ENCODE data around the gene MUC4. TPM values are rescaled to one million over a fixed set of nuclear protein-coding genes. Genes with fewer than 3 reads are reported as not detected.
"Not testable (repeated sequence)": the region's sequence is repeated elsewhere in the genome, so short reads cannot be mapped to it uniquely, and the experiment has no call there.

The MUC4 gene
- total RNA-seq, 2 experiments from 2014 or later: 0.08 to 0.15 TPM

DNA sequence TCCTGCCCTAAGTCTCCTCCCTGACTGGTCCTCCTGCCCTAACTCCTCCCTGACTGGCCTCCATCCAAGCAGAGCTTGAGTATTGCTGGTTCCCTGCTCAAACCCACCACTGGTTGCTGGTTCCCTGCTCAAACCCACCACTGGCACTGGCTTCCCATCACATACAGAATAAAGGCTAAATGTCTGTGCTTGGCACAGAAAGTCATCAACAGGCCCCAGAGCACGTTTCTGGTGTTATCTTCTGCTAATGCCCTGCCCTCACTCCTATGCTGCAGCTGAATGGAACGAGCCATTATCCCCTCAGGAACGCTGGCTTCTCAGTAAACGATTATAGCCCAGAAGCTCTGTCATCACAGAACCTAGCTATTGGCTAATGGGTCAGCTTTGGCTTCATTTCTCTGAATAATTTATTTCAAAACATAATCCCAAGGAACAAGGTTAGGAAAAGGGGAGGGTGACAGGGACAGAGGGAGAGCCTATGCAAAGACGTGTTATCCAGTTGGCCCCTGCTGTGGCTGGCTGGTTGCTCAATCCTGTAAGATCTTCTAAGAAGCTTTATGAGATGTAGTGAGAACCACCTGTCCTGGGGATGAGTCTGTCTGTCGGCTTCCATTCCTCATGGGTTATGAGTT is 97.2 kb downstream of the MUC4 start:
- CTCF ChIA-PET: interaction anchor here (0.6 to 1.7 kb wide), 3 partner anchors 135 to 1205 kb away, joined by 3 to 5 read pairs (median 4); no protein-coding TSS in a partner anchor
- H3K4me3 Mint-ChIP-seq: no peak overlapping the region
- peaks cover 7% of the 10 kb centered on the region for H3K9me3 Mint-ChIP-seq
- H3K36me3 Mint-ChIP-seq (ENCODE audit: low read depth): peaks cover 10% of the 10 kb centered on the region
- POLR2A ChIA-PET: no interaction called here
- H3K27me3 Mint-ChIP-seq: no peaks in the 10 kb centered on the region
- H3K4me1 Mint-ChIP-seq: peaks cover 4% of the 10 kb centered on the region
- no peak overlapping the region for H3K27ac Mint-ChIP-seq
- no peak for DNase-seq

DNA sequence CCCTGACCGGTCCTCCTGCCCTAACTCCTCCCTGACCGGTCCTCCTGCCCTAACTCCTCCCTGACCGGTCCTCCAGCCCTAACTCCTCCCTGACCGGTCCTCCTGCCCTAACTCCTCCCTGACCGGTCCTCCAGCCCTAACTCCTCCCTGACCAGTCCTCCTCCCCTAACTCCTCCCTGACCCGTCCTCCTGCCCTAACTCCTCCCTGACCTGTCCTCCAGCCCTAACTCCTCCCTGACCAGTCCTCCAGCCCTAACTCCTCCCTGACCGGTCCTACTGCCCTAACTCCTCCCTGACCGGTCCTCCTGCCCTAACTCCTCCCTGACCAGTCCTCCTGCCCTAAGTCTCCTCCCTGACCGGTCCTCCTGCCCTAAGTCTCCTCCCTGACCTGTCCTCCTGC is 98.6 kb downstream of the MUC4 start:
- H3K4me3 Mint-ChIP-seq; H3K36me3 Mint-ChIP-seq (ENCODE audit: low read depth); CTCF ChIA-PET; H3K9me3 Mint-ChIP-seq; H3K27me3 Mint-ChIP-seq; H3K27ac Mint-ChIP-seq; DNase-seq; H3K4me1 Mint-ChIP-seq; POLR2A ChIA-PET: not testable (repeated sequence)

DNA sequence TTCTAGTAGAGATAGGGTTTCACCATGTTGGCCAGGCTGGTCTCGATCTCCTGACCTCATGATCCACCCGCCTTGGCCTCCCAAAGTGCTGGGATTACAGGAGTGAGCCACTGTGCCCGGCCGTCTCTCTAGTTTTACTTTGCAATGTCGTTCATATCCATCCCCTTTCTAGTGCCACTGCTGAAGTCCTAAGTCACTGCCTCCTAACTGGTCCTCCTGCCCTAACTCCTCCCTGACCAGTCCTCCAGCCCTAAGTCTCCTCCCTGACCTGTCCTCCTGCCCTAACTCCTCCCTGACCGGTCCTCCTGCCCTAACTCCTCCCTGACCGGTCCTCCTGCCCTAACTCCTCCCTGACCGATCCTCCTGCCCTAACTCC is 99.2 kb downstream of the MUC4 start:
- CTCF ChIA-PET; H3K27me3 Mint-ChIP-seq; H3K27ac Mint-ChIP-seq; H3K36me3 Mint-ChIP-seq (ENCODE audit: low read depth); H3K4me1 Mint-ChIP-seq; DNase-seq; H3K9me3 Mint-ChIP-seq; H3K4me3 Mint-ChIP-seq; POLR2A ChIA-PET: not testable (repeated sequence)

DNA sequence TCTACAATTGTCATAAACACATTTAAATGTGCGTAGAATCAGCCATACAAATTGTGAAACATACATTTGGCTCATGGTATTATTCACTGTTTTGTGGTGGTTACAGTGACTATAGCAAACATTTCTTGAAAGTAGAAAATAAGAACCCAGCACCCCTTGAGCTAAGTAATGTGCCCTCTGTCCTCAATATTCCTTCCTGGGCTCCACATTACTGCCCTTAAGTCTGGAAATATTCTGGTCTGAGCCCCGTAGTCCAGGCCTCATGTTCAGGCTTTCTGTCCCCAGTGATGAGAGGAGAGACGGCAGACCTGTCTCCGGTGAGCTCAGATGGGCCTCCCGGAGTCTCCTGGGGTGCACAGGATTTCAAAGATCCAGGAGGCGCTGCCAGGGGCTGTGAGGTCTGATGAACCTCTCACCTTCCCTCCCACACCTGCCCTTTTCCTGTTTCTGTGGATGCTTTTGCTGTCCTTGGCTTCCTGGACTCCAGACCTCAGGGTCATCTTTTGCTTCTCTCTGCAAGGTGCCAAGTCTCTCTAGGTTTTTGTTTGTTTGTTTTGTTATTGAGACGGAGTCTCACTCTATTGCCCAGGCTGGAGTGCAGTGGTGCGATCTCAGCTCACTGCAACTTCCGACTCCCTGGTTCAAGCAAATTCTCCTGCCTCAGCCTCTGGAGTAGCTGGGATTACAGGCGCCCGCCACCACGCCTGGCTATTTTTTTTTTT is 99.8 kb downstream of the MUC4 start:
- Mint-ChIP-seq H3K9me3 (peaks cover 7% of the 10 kb centered on the region), H3K4me1 (peaks cover 4% of the 10 kb centered on the region), H3K36me3 (ENCODE audit: low read depth) (peaks cover 10% of the 10 kb centered on the region), H3K27ac (no peak overlapping the region), H3K27me3 (no peaks in the 10 kb centered on the region), H3K4me3 (no peak overlapping the region)
- ChIA-PET POLR2A (no interaction called here), CTCF (no interaction called here)
- DNase-seq: no peak

DNA sequence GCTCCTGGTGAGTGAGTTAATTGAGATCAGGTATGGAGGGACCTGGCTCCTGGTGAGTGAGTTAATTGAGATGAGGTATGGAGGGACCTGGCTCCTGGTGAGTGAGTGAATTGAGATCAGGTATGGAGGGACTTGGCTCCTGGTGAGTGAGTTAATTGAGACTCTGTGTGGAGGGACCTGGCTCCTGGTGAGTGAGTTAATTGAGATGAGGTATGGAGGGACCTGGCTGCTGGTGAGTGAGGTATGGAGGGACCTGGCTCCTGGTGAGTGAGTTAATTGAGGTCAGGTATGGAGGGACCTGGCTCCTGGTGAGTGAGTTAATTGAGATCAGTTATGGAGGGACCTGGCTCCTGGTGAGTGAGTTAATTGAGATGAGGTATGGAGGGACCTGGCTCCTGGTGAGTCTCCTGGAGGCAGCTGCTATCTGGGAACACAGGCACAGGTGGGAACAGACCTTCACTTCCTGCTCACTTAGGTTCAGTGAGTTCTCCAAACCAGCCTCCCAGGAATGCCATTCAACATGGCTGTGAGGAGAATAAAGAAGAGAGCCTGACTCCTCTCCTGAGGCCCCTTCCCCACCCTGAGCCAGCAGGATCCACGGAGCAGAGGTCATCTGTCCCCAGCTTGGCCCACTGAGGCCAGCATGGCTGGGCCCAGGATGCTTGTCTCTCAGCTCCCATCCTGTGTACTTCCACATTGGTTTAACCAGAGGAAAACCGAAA is 100.5 kb downstream of the MUC4 start:
- H3K27ac Mint-ChIP-seq; CTCF ChIA-PET; H3K36me3 Mint-ChIP-seq (ENCODE audit: low read depth); DNase-seq; H3K9me3 Mint-ChIP-seq; H3K4me1 Mint-ChIP-seq; H3K4me3 Mint-ChIP-seq; POLR2A ChIA-PET; H3K27me3 Mint-ChIP-seq: not testable (repeated sequence)

DNA sequence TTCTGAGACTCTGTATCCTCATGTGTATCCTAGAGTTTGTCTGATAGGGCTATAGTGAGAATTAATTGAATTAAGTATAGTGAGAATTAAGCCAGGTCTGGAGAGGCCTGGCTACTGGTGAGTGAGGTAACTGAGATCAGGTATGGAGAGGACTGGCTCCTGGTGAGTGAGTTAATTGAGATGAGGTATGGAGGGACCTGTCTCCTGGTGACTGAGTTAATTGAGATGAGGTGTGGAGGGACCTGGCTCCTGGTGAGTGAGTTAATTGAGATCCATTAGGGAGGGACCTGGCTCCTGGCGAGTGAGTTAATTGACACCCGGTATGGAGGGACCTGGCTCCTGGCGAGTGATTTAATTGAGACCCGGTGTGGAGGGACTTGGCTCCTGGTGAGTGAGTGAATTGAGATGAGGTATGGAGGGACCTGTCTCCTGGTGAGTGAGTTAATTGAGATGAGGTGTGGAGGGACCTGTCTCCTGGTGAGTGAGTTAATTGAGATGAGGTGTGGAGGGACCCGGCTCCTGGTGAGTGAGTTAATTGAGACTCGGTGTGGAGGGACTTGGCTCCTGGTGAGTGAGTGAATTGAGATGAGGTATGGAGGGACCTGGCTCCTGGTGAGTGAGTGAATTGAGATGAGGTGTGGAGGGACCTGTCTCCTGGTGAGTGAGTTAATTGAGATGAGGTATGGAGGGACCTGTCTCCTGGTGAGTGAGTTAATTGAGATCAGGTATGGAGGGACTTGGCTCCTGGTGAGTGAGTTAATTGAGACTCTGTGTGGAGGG is 101.4 kb downstream of the MUC4 start:
- DNase-seq; CTCF ChIA-PET; POLR2A ChIA-PET; H3K36me3 Mint-ChIP-seq (ENCODE audit: low read depth); H3K27me3 Mint-ChIP-seq; H3K4me1 Mint-ChIP-seq; H3K4me3 Mint-ChIP-seq; H3K27ac Mint-ChIP-seq; H3K9me3 Mint-ChIP-seq: not testable (repeated sequence)

DNA sequence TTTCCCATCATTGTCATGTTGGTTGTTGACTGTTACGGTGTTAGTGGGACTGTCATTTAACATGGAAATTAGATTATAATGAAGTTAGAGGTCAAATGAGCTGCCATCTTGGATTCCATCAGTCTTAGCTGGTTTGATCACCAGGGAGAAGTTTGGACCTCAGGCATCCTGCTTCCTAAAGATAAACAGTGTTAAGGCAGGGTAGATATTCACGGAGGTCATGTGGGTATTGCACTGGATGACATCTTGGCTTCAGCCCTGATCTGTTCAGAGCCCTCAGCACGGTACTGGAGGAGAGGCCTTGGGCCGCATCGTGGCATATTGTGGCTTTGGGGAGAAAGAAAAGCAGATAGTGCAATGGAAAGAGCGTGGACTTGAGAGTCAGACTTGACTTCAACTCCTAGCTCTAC is 102.0 kb downstream of the MUC4 start:
- no peak overlapping the region for H3K27ac Mint-ChIP-seq

DNA sequence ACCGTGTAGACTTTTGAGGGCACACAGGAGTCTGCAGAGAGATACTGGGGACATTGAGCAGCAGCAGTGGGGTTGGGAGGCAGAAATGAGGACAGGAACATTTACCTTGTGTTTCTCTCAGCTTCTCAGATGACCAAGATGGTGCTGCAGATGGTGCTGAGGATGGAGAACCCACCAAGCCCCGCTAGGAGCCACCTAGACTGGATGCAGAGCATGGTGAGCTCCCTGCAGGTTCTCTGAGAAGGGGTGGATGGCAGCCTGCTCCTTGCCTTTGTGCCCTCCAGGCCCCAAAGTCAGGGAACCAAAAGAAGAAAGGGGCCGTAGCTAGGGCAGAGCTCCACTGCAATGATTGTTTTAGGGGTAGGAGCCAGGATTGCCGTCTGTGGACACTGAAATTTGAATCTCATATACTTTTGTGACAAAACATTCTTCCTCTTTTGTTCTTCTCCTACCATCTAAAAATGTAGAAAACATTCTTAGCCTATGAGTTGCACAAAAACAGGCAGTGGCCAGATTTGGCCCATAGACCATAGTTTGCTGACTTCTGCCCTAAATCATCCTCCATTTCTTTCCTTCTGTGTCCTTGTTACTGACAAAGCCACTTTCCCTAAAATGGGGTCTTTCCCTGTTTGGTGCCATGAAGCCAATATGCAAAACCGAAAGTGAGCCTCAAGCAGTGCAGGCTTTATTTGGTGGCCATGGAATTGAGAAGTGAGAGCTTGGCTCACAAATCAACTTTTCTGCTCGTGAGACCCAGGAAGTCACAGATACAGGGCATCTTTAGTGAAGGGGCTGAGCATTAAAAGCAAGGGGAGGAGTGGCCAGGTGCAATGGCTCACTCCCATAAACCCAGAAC is 102.9 kb downstream of the MUC4 start:
- H3K36me3 Mint-ChIP-seq (ENCODE audit: low read depth): no peaks in the 10 kb centered on the region
- no peak overlapping the region for H3K4me3 Mint-ChIP-seq
- no peak for DNase-seq
- no peaks in the 10 kb centered on the region for H3K27me3 Mint-ChIP-seq
- CTCF ChIA-PET: interaction anchor here (0.6 to 1.0 kb wide), 2 partner anchors 142 to 1115 kb away, joined by 3 read pairs; no protein-coding TSS in a partner anchor
- no peaks in the 10 kb centered on the region for H3K9me3 Mint-ChIP-seq
- H3K27ac Mint-ChIP-seq: no peak overlapping the region
- POLR2A ChIA-PET: no interaction called here
- no peaks in the 10 kb centered on the region for H3K4me1 Mint-ChIP-seq

More for the DNA sequence above, 102.0 kb downstream of the MUC4 start:
- CTCF ChIA-PET: no interaction called here
- DNase-seq: no peak
- Mint-ChIP-seq H3K4me1 (no peaks in the 10 kb centered on the region), H3K4me3 (no peak overlapping the region), H3K36me3 (ENCODE audit: low read depth) (no peaks in the 10 kb centered on the region), H3K27me3 (no peaks in the 10 kb centered on the region), H3K9me3 (peaks cover under 1% of the 10 kb centered on the region)
- POLR2A ChIA-PET: no interaction called here

DNA sequence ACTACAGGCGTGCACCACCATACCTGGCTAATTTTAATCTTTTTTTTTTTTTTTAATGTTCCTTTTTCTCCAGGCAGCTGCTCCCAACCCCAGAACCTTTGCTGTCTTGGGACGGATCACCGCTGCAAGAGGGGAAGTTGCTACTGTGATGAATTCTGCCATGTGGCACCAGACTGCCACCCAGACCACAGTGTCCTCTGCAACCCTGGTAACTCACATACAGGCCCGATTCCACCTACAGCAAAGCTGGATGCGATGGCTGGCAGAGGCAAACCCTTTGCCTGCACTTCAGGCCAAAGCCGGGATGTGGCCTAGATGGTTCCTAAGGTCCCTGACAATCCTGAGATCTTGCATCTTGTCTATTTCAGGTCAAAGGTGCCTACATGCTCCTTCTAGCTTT is 103.7 kb downstream of the MUC4 start:
- no peaks in the 10 kb centered on the region for H3K4me1 Mint-ChIP-seq
- H3K9me3 Mint-ChIP-seq: no peaks in the 10 kb centered on the region
- H3K36me3 Mint-ChIP-seq (ENCODE audit: low read depth): no peaks in the 10 kb centered on the region
- H3K27me3 Mint-ChIP-seq: no peaks in the 10 kb centered on the region
- H3K27ac Mint-ChIP-seq: no peak overlapping the region
- DNase-seq: no peak
- POLR2A ChIA-PET: no interaction called here
- CTCF ChIA-PET: interaction anchor here (0.7 to 1.0 kb wide), 2 partner anchors 143 to 356 kb away, joined by 3 read pairs; no protein-coding TSS in a partner anchor
- no peak overlapping the region for H3K4me3 Mint-ChIP-seq

DNA sequence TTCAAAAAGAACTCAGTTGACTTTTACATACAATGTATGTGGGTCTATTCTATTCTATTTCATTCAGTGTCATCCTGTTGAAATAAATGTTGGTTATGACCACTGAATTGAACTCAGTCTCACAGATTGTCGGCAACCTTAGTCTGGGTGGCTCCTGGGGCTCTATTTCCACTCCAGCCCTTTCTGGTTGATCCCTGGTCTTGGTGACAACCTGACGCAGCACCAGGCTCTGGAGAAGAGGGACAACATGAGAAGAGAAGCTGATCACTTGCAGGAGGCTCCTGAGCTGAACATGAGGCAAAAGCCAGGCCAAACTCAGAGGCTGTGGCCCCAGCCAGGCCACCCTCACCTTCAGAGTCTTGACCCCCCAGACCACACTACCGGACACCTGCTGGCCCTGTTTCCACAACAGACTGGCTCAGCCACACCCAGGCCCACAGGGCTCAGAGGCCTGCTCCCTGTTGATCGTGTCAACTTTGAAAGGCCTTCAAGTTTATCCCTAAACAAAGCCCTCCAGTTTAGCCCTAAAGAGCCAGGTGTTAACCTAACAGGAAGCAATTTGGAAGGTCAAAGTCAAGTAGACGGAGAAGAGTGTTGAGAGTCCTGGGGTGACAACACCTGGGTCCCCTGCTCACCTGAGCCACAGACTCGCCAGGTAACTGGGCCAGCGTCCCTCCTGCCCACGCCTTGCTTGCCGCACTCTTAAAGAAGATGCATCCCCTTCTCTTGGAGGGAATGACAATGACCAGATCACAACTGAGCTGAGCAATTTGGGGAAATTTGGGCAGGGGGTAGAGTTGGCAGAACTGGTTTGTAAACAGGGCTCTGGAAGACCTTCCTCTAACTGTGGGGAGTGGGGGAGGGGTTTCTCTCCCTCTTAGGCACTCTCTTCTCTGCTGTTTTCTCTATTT is 106.4 kb downstream of the MUC4 start:
- Mint-ChIP-seq H3K4me3 (no peak overlapping the region), H3K36me3 (ENCODE audit: low read depth) (no peaks in the 10 kb centered on the region), H3K27me3 (no peaks in the 10 kb centered on the region), H3K27ac (no peak overlapping the region), H3K9me3 (no peaks in the 10 kb centered on the region), H3K4me1 (no peaks in the 10 kb centered on the region)
- ChIA-PET CTCF (no interaction called here), POLR2A (no interaction called here)
- DNase-seq: no peak

DNA sequence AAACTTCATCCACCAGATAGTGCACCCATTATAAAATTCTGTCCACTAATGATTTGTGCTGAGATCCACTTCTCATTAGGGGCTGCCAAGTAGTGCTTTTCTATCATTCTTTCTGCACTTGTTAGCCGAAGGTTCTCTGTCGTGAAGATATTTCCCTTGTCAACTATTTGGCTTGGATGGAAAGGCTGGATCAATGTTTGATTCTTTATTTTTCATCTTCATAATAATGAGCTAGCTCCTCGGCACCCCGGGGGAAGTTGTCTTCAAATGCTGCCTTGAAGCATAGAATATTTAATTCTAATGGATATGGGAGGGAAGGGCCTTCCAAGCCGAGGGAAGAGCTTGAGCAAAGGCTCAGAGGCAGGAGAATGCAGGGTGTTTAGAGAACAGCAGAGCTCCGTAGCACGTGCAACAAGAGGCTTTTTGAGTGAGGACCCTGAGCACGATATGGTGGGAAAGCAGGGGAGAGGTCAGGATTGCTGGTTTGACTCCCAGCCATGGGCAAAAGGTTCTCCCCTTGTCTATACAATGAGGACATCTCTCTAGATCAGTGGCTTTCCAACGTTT is 107.2 kb downstream of the MUC4 start:
- Mint-ChIP-seq H3K27me3 (no peaks in the 10 kb centered on the region), H3K36me3 (ENCODE audit: low read depth) (no peaks in the 10 kb centered on the region), H3K27ac (no peak overlapping the region), H3K4me1 (no peaks in the 10 kb centered on the region), H3K9me3 (no peaks in the 10 kb centered on the region), H3K4me3 (no peak overlapping the region)
- DNase-seq: no peak
- ChIA-PET CTCF (no interaction called here), POLR2A (no interaction called here)

DNA sequence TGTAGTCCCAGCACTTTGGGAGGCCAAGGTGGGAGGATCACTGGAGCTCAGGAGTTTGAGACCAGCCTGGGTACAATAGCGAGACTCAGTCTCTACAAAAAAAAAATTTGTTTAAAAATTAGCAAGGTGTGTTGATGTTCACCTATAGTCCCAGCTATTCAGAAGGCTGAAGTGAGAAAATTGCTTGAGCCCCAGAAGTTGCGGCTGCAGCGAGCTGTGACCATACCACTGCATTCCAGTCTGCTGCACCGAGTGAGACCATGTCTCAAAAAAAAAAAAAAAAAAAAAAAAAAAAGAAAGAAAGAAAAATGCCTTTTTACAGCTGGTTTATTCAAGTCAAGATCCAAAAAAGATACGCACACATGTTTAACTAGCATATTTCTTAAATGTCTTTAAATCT is 108.0 kb downstream of the MUC4 start:
- Mint-ChIP-seq H3K27me3 (no peaks in the 10 kb centered on the region), H3K9me3 (no peaks in the 10 kb centered on the region), H3K4me3 (no peak overlapping the region), H3K4me1 (no peaks in the 10 kb centered on the region), H3K27ac (no peak overlapping the region), H3K36me3 (ENCODE audit: low read depth) (no peaks in the 10 kb centered on the region)
- ChIA-PET CTCF (no interaction called here), POLR2A (no interaction called here)
- DNase-seq: no peak

All from activated CD4-positive, alpha-beta memory T cell treated with anti-CD3 and anti-CD28 coated beads, Interleukin-2, amount 10 ng/mL, durations not matched to agents 7 days and 5 days (primary cell).